Endodermal cell (in vitro differentiated cells): ENCODE data around the gene EPHB3. TPM values are rescaled to one million over a fixed set of nuclear protein-coding genes. Genes with fewer than 3 reads are reported as not detected.

Experiments used
- DNase-seq: peaks from one replicate; pipeline ENCODE4 v3.0.0-alpha.2; 2017
- H3K27ac ChIP-seq: 2 replicates; pipeline ENCODE4 v1.5.1; 2013; ENCODE audit warnings: mild to moderate bottlenecking, low read depth, low read length, moderate library complexity
- H3K27me3 ChIP-seq: 2 replicates; pipeline ENCODE4 v1.6.1; 2013; ENCODE audit warnings: mild to moderate bottlenecking, low read length, moderate library complexity; ENCODE audit not compliant: insufficient read depth, control insufficient read depth, poor library complexity, severe bottlenecking
- H3K36me3 ChIP-seq: 2 replicates; pipeline ENCODE4 v1.7.0; 2013; ENCODE audit warnings: mild to moderate bottlenecking, low read length, moderate library complexity; ENCODE audit not compliant: control insufficient read depth, insufficient read depth
- H3K4me1 ChIP-seq: one replicate; pipeline ENCODE4 v1.7.0; 2013; ENCODE audit warnings: low read length; ENCODE audit not compliant: control insufficient read depth, insufficient read depth
- H3K4me3 ChIP-seq: 2 replicates; pipeline ENCODE4 v1.5.1; 2013; ENCODE audit warnings: mild to moderate bottlenecking, low read length, moderate library complexity
- H3K9ac ChIP-seq: 2 replicates; pipeline ENCODE4 v1.6.1; 2013; ENCODE audit warnings: mild to moderate bottlenecking, low read length, moderate library complexity; ENCODE audit not compliant: poor library complexity, severe bottlenecking; ENCODE audit errors: extremely low read depth
- H3K9me3 ChIP-seq: 2 replicates; pipeline ENCODE4 v1.6.1; 2013; ENCODE audit warnings: mild to moderate bottlenecking, low read length, moderate library complexity; ENCODE audit not compliant: control insufficient read depth
- H3K27ac Mint-ChIP-seq: 2 replicates; pipeline ENCODE4 v1.8.0; 2020; ENCODE audit warnings: mixed read lengths
- H3K27me3 Mint-ChIP-seq: 2 replicates; pipeline ENCODE4 v1.8.0; 2021; ENCODE audit warnings: mild to moderate bottlenecking, mixed read lengths; ENCODE audit not compliant: insufficient read depth
- H3K36me3 Mint-ChIP-seq: 2 replicates; pipeline ENCODE4 v1.8.0; 2020; ENCODE audit warnings: low read depth, mixed read lengths
- H3K4me1 Mint-ChIP-seq: 2 replicates; pipeline ENCODE4 v1.8.0; 2020; ENCODE audit warnings: mixed read lengths
- H3K4me3 Mint-ChIP-seq: 2 replicates; pipeline ENCODE4 v1.8.0; 2020; ENCODE audit warnings: mild to moderate bottlenecking, moderate library complexity, mixed read lengths
- H3K9me3 Mint-ChIP-seq: 2 replicates; pipeline ENCODE4 v1.8.0; 2020; ENCODE audit warnings: mild to moderate bottlenecking, mixed read lengths
- WGBS, 2 experiments: methylation state at CpG; one replicate each; pipeline versions ENCODE4 v1.1.5 to v1.1.7; 2013; ENCODE audit warnings: missing lambda C conversion rate in 2 of 2, mixed read lengths in 1 of 2; ENCODE audit not compliant: insufficient coverage in 1 of 2, insufficient read length in 1 of 2; 5-methylcytosine and 5-hydroxymethylcytosine counted together
- total RNA-seq, 2 donors: library from RNA; stranded (reverse); fragmentation: NEBNext Ultra II Directional in 1 of 2; extraction: Animal tissue kit (Norgen Biotek cat#: 25700) in 1 of 2; gene quantifications; 2 replicates in 1 of 2; 3 replicates in 1 of 2; pipeline ENCODE4 v1.2.1, GENCODE V29; 2021
- TF ChIP-seq, protein P1 (sequence below): fragments of 200-600 bp; sonication (generic); conservative IDR thresholded peaks from 2 replicates; pipeline ENCODE4 v1.5.0; 2021; ENCODE audit warnings: antibody characterized with exemption, mild to moderate bottlenecking

EPHB3 gene
- total RNA-seq, 2 donors from 2014 or later = 32.7 to 36.9 TPM

DNA sequence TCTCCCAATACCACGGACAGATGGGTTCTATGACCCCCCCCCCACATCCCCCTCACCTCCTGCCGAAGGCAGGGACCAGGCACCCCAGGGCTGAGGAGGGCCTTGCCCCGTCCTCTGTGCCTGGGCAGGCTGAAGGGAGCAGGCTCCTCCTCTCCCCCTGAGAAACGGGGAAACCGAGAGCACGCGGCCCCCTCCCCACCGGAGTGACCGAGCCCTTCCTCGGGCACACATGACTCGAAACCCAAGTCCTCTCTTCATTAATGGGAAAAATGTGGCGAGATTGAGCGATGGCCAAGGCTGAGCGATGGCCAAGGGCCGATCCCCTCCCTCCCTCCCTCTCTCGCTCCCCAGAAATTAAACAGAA lies 7.0 kb downstream of the EPHB3 start:
- Histone ChIP-seq H3K27ac (peak overlapping the region; percentile 86), H3K4me3 (peak overlapping the region; percentile 72), H3K27me3 (peaks cover 25% of the 10 kb centered on the region), H3K36me3 (peaks cover 45% of the 10 kb centered on the region), H3K9me3 (no peaks in the 10 kb centered on the region), H3K4me1 (peaks cover 37% of the 10 kb centered on the region), H3K9ac (no peak overlapping the region)
- H3K9me3 Mint-ChIP-seq = no peaks in the 10 kb centered on the region
- 5 to 20% methylated on average over 3 to 16 of the region's 16 CpGs for WGBS, 2 experiments
- H3K36me3 Mint-ChIP-seq = peaks cover 23% of the 10 kb centered on the region
- no peak for DNase-seq
- peak overlapping the region; percentile 63 for H3K4me3 Mint-ChIP-seq
- peaks cover 50% of the 10 kb centered on the region for H3K4me1 Mint-ChIP-seq
- H3K27me3 Mint-ChIP-seq = peaks cover 73% of the 10 kb centered on the region
- H3K27ac Mint-ChIP-seq = no peak overlapping the region
- TF ChIP-seq, protein P1, sequence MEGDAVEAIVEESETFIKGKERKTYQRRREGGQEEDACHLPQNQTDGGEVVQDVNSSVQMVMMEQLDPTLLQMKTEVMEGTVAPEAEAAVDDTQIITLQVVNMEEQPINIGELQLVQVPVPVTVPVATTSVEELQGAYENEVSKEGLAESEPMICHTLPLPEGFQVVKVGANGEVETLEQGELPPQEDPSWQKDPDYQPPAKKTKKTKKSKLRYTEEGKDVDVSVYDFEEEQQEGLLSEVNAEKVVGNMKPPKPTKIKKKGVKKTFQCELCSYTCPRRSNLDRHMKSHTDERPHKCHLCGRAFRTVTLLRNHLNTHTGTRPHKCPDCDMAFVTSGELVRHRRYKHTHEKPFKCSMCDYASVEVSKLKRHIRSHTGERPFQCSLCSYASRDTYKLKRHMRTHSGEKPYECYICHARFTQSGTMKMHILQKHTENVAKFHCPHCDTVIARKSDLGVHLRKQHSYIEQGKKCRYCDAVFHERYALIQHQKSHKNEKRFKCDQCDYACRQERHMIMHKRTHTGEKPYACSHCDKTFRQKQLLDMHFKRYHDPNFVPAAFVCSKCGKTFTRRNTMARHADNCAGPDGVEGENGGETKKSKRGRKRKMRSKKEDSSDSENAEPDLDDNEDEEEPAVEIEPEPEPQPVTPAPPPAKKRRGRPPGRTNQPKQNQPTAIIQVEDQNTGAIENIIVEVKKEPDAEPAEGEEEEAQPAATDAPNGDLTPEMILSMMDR = no peak

DNA sequence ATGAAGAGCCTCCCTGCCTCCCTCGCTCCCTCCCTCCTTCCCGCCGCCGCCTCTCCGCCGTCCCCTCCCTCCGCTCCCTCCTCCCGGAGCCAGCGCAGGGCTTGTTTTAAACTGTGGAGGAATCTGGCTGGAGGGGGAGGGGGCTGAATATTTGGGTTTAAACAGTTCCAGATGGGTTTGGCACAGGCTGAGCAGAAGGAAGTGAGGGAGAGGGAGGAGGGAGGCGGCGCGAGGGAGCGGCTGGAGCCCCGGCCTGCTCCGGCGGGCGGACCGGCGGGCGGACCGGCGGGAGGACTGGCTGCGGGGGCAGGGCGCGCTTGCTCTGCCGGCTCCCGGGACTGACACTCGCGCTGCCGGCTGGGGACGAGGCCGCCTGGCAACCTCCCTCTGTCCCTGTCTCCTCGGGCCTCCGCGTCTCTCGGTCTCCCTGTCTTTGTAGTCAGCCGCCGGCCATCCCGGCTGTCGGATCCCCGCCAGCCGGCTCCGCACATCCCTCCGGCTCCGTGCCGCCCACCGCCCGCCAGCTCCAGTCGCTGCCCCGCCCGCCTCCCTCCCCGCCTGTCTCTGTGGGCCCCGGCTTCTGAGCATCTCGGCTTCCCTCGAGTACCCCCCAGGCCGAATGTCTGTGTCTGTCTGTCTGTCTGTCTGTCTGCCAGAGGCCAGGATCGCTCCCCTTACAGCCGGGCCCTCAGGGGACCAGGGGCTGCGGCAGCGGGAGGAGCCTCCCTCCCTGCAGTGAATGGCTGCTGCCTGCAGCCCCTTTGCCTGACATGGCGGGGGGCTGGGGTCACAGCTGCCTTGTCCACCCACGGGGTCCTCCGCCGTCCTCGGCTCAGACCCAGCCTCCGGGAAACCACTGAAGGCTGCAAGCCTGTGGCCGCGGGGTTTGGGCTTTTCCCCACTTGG lies 7.6 kb downstream of the EPHB3 start:
- Mint-ChIP-seq H3K36me3 (peaks cover 23% of the 10 kb centered on the region), H3K4me1 (peaks cover 47% of the 10 kb centered on the region), H3K9me3 (no peaks in the 10 kb centered on the region), H3K27ac (no peak overlapping the region), H3K4me3 (peak overlapping the region; percentile 63), H3K27me3 (peaks cover 67% of the 10 kb centered on the region)
- no peaks in the 10 kb centered on the region for H3K9me3 ChIP-seq
- H3K36me3 ChIP-seq = peaks cover 51% of the 10 kb centered on the region
- H3K27me3 ChIP-seq = peaks cover 25% of the 10 kb centered on the region
- peak overlapping the region; percentile 72 for H3K4me3 ChIP-seq
- H3K27ac ChIP-seq = peak overlapping the region; percentile 86
- TF ChIP-seq, protein P1 = no peak
- H3K4me1 ChIP-seq = peaks cover 40% of the 10 kb centered on the region
- H3K9ac ChIP-seq = peak overlapping the region; percentile 11
- peak; percentile 84 for DNase-seq
- WGBS, 2 experiments = 5 to 8% methylated on average over 23 to 68 of the region's 68 CpGs

DNA sequence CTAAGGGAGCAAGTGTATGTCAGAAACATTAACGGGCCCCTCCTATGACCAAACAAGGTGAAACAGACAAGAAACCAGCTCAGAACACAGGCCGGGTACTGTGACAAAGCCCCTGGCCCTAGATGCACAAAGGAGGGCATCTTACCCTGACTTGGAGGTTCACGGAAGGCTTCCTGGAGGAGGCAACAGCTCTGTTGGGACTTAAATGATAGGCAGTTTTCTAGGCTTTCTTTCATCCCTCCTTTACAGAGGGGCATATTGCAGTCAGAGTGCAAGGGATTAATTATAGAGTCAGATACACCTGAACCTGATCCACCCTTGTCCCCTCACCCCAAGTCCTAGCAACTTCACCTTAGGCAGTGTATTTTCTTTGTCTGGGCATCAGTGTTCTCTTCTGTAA lies 8.4 kb downstream of the EPHB3 start:
- Mint-ChIP-seq H3K4me3 (peak overlapping the region; percentile 63), H3K9me3 (no peaks in the 10 kb centered on the region), H3K36me3 (peaks cover 25% of the 10 kb centered on the region), H3K27me3 (peaks cover 58% of the 10 kb centered on the region), H3K4me1 (peaks cover 47% of the 10 kb centered on the region), H3K27ac (peak overlapping the region; percentile 55)
- DNase-seq = no peak
- H3K36me3 ChIP-seq = peaks cover 55% of the 10 kb centered on the region
- H3K9ac ChIP-seq = no peak overlapping the region
- WGBS, 2 experiments = 60 to 72% methylated on average over 2 to 3 of the region's 3 CpGs
- TF ChIP-seq, protein P1 = no peak
- peaks cover 21% of the 10 kb centered on the region for H3K27me3 ChIP-seq
- H3K27ac ChIP-seq = peak overlapping the region; percentile 87
- H3K4me1 ChIP-seq = peaks cover 42% of the 10 kb centered on the region
- H3K9me3 ChIP-seq = no peaks in the 10 kb centered on the region
- peak overlapping the region; percentile 72 for H3K4me3 ChIP-seq
